Gastrocnemius medialis (tissue), 4 donors: Measurements from ENCODE around the gene SESN2.

ENCODE experiments used
- POLR2A ChIP-seq, 2 donors: fragments of 450-650 bp; IDR thresholded peaks; one replicate each; pipeline ENCODE4 v1.6.1; 2017; ENCODE audit warnings: antibody characterized with exemption in 2 of 2, mild to moderate bottlenecking in 2 of 2, moderate library complexity in 2 of 2
- TF ChIP-seq, protein P1 (sequence below), 5 experiments: fragments of 450-650 bp in 3 of 5; fragments of 200-600 bp in 2 of 5; sonication (generic) in 2 of 5; IDR thresholded peaks in 4 of 5; conservative IDR thresholded peaks in 1 of 5; 1 replicate in 4 of 5; 2 replicates in 1 of 5; pipeline ENCODE4 v1.5.1; 2016 to 2019; ENCODE audit warnings: antibody characterized with exemption in 5 of 5, mild to moderate bottlenecking in 3 of 5, moderate library complexity in 3 of 5

GRCh38 chr1:28288487-28288886, 29.2 kb downstream of the SESN2 start:
- no peak for TF ChIP-seq POLR2A (IDR thresholded peaks at IDR 0.05)
- TF ChIP-seq, protein P1, sequence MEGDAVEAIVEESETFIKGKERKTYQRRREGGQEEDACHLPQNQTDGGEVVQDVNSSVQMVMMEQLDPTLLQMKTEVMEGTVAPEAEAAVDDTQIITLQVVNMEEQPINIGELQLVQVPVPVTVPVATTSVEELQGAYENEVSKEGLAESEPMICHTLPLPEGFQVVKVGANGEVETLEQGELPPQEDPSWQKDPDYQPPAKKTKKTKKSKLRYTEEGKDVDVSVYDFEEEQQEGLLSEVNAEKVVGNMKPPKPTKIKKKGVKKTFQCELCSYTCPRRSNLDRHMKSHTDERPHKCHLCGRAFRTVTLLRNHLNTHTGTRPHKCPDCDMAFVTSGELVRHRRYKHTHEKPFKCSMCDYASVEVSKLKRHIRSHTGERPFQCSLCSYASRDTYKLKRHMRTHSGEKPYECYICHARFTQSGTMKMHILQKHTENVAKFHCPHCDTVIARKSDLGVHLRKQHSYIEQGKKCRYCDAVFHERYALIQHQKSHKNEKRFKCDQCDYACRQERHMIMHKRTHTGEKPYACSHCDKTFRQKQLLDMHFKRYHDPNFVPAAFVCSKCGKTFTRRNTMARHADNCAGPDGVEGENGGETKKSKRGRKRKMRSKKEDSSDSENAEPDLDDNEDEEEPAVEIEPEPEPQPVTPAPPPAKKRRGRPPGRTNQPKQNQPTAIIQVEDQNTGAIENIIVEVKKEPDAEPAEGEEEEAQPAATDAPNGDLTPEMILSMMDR (IDR thresholded peaks at IDR 0.05 in 4 of 5, conservative IDR thresholded peaks at IDR 0.05 in 1 of 5): no peak
